Liver (tissue), 9 donors: Measurements from ENCODE around the gene LEMD2. TPM values are rescaled to one million over a fixed set of nuclear protein-coding genes. Genes with fewer than 3 reads are reported as not detected.

Source experiments
- DNase-seq: peaks from one replicate; pipeline ENCODE4 v3.0.0-alpha.2; 2017; ENCODE audit warnings: low spot score
- H3K27ac ChIP-seq, 2 donors: one replicate each; pipeline ENCODE4 v1.7.0; 2013; ENCODE audit warnings: inconsistent platforms in 2 of 2, low read length in 2 of 2, control low read depth in 1 of 2, low read depth in 1 of 2, mild to moderate bottlenecking in 1 of 2
- H3K27me3 ChIP-seq, 4 donors: one replicate each; pipeline versions ENCODE4 v1.6.1 to v1.7.0; 2013; ENCODE audit warnings: low read length in 3 of 4, inconsistent platforms in 1 of 4, mild to moderate bottlenecking in 1 of 4, moderate library complexity in 1 of 4; ENCODE audit not compliant: control insufficient read depth in 4 of 4, insufficient read depth in 4 of 4
- H3K36me3 ChIP-seq, 4 donors: one replicate each; pipeline versions ENCODE4 v1.6.1 to v1.7.0; 2013; ENCODE audit warnings: low read length in 3 of 4, mild to moderate bottlenecking in 3 of 4, low read depth in 1 of 4, moderate library complexity in 1 of 4; ENCODE audit not compliant: control insufficient read depth in 4 of 4, insufficient read depth in 3 of 4
- H3K4me1 ChIP-seq, 4 donors: one replicate each; pipeline versions ENCODE4 v1.6.1 to v1.7.0; 2013; ENCODE audit warnings: low read length in 3 of 4, mild to moderate bottlenecking in 3 of 4, moderate library complexity in 1 of 4; ENCODE audit not compliant: control insufficient read depth in 4 of 4, insufficient read depth in 4 of 4
- H3K4me3 ChIP-seq, 3 donors: one replicate each; pipeline versions ENCODE4 v1.6.1 to v1.7.0; 2013; ENCODE audit warnings: low read length in 3 of 3, control low read depth in 1 of 3, low read depth in 1 of 3, mild to moderate bottlenecking in 1 of 3
- H3K9ac ChIP-seq, 2 donors: one replicate each; pipeline ENCODE4 v1.7.0; 2013; ENCODE audit warnings: low read length in 2 of 2, mild to moderate bottlenecking in 2 of 2, moderate library complexity in 2 of 2, control low read depth in 1 of 2, low read depth in 1 of 2
- H3K9me3 ChIP-seq, 4 donors: one replicate each; pipeline versions ENCODE4 v1.6.1 to v1.7.0; 2013; ENCODE audit warnings: low read length in 3 of 4; ENCODE audit not compliant: control insufficient read depth in 4 of 4
- FOXA1 ChIP-seq: IDR thresholded peaks from 2 replicates; pipeline ENCODE4 v1.6.1; 2016; ENCODE audit warnings: antibody characterized with exemption
- FOXA2 ChIP-seq: IDR thresholded peaks from 2 replicates; pipeline ENCODE4 v1.6.1; 2016; ENCODE audit warnings: antibody characterized with exemption
- GABPA ChIP-seq, 2 donors: IDR thresholded peaks in 1 of 2; conservative IDR thresholded peaks in 1 of 2; 2 replicates each; pipeline ENCODE4 v1.6.1; 2016; ENCODE audit warnings: antibody characterized with exemption in 2 of 2, mild to moderate bottlenecking in 1 of 2, moderate library complexity in 1 of 2
- HNF4A ChIP-seq, 2 donors: conservative IDR thresholded peaks; 2 replicates each; pipeline ENCODE4 v1.6.1; 2016; ENCODE audit warnings: antibody characterized with exemption in 2 of 2, mild to moderate bottlenecking in 2 of 2
- JUND ChIP-seq, 2 donors: IDR thresholded peaks; 2 replicates each; pipeline ENCODE4 v1.6.1; 2016; ENCODE audit warnings: antibody characterized with exemption in 2 of 2
- NR2F2 ChIP-seq: IDR thresholded peaks from 2 replicates; pipeline ENCODE4 v1.6.1; 2016; ENCODE audit warnings: antibody characterized with exemption
- RAD21 ChIP-seq, 2 donors: IDR thresholded peaks; 2 replicates each; pipeline ENCODE4 v1.6.1; 2016; ENCODE audit warnings: antibody characterized with exemption in 2 of 2, mild to moderate bottlenecking in 2 of 2
- RXRA ChIP-seq, 2 donors: IDR thresholded peaks; 2 replicates each; pipeline ENCODE4 v1.6.1; 2017 to 2018; ENCODE audit warnings: antibody characterized with exemption in 2 of 2, mild to moderate bottlenecking in 1 of 2
- SP1 ChIP-seq: IDR thresholded peaks from 2 replicates; pipeline ENCODE4 v1.6.1; 2018; ENCODE audit warnings: antibody characterized with exemption, mild to moderate bottlenecking
- TAF1 ChIP-seq: conservative IDR thresholded peaks from 2 replicates; pipeline ENCODE4 v1.6.1; 2016; ENCODE audit warnings: antibody characterized with exemption, mild to moderate bottlenecking
- YY1 ChIP-seq: IDR thresholded peaks from 2 replicates; pipeline ENCODE4 v1.6.1; 2016; ENCODE audit warnings: antibody characterized with exemption, mild to moderate bottlenecking
- WGBS: extraction: QIAGEN DNeasy Blood & Tissue Kit; methylation state at CpG from one replicate; pipeline ENCODE4 v1.1.7; 2013; 5-methylcytosine and 5-hydroxymethylcytosine counted together
- polyA plus RNA-seq, 2 donors: library from polyadenylated mRNA; stranded (reverse) in 1 of 2; unstranded in 1 of 2; fragments of 200-250 nt in 1 of 2; fragments of >200 nt in 1 of 2; fragmentation: Nextera tagmentation in 1 of 2; extraction: Ambion mirVana in 1 of 2; gene quantifications; one replicate each; pipeline versions ENCODE4 v1.2.1 to v1.2.3, GENCODE V29; 2013 to 2015
- total RNA-seq, 2 donors: library from RNA; depleted of rRNA; stranded (reverse); fragments of >200 nt; gene quantifications; one replicate each; pipeline ENCODE4 v1.2.3, GENCODE V29; 2014
- TF ChIP-seq, protein P1 (sequence below): IDR thresholded peaks from 2 replicates; pipeline ENCODE4 v1.6.1; 2016; ENCODE audit warnings: antibody characterized with exemption, mild to moderate bottlenecking
- TF ChIP-seq, protein P2 (sequence below): fragments of 150-350 bp; IDR thresholded peaks from 2 replicates; pipeline ENCODE4 v1.5.1; 2017; ENCODE audit warnings: improper control_type of control experiment, low read depth, low read length; ENCODE audit not compliant: missing input control
- TF ChIP-seq, protein P3 (sequence below): IDR thresholded peaks from 2 replicates; pipeline ENCODE4 v1.6.1; 2016; ENCODE audit warnings: antibody characterized with exemption
- TF ChIP-seq, protein P4 (sequence below): IDR thresholded peaks from 2 replicates; pipeline ENCODE4 v1.6.1; 2016; ENCODE audit warnings: antibody characterized with exemption
- donor health status: healthy.
- donor health status: healthy.
- donor health status: healthy.
- donor health status: healthy.
- donor health status: healthy.

The LEMD2 gene
- total and polyA plus RNA-seq, 4 donors, result 6.5 to 23.1 (median 16.6) TPM

DNA sequence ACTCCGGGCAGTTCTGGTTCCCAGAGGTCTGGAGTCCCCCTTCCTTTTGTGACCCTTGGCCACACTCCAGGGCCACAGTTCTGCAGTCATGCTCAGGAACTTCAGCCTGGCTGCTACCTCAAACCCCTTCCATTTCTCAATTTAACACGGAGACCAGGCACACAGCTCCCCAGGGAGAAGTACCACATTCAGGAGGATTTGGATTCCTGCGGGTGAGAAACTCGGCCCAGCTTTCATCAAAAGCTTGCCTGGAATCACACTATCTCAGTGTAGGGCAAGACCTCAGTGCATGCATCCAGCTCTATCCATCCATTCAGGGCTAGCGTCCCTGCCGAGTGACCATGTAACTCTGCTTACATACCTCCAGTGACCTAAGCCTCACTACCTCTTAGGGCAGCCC, 25.4 kb downstream of the LEMD2 start:
- no peaks in the 10 kb centered on the region for H3K36me3 ChIP-seq
- WGBS, result 58% methylated on average over 6 of the region's 6 CpGs
- no peak overlapping the region for H3K4me3 ChIP-seq
- peaks cover 8 to 34% (median 23%) of the 10 kb centered on the region in 4 donors for H3K4me1 ChIP-seq
- DNase-seq, result no peak
- no peaks in the 10 kb centered on the region for H3K27me3 ChIP-seq
- TF ChIP-seq YY1 (no peak), RAD21 (IDR thresholded peaks at IDR 0.05) (no peak)
- H3K9ac ChIP-seq, result no peak overlapping the region
- H3K9me3 ChIP-seq, result no peaks in the 10 kb centered on the region
- H3K27ac ChIP-seq, result no peak overlapping the region

DNA sequence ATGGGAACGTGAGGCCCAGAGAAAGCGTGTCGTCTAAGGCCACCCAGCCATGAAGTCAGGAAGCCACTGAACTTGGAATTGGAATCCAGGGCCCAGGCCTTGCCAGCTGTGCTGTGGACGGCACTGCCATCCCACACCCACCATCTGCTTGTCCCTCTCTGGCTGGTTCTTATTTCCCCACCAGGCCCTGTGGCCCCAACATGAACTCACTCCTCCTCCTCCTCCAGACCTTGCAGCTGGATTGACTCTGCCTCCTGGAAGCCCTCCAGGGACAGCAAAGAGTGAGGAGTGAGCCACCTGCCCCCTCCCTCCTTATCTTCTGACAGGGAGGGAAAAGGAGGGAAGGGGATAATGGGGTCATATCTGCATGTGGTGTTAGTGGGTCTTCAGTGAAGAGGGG, 26.2 kb downstream of the LEMD2 start:
- Histone ChIP-seq H3K27ac (no peak overlapping the region), H3K4me1 (peaks cover 8 to 34% (median 23%) of the 10 kb centered on the region in 4 donors), H3K27me3 (no peaks in the 10 kb centered on the region), H3K9me3 (no peaks in the 10 kb centered on the region), H3K9ac (no peak overlapping the region), H3K4me3 (no peak overlapping the region), H3K36me3 (no peaks in the 10 kb centered on the region)
- WGBS, result 73% methylated on average over 4 of the region's 4 CpGs
- TF ChIP-seq HNF4A (conservative IDR thresholded peaks at IDR 0.05) (no peak), RAD21 (IDR thresholded peaks at IDR 0.05) (no peak), FOXA2 (no peak), SP1 (no peak), GABPA (IDR thresholded peaks at IDR 0.05 in 1 of 2, conservative IDR thresholded peaks at IDR 0.05 in 1 of 2) (no peak), TAF1 (no peak)
- TF ChIP-seq, protein P1, sequence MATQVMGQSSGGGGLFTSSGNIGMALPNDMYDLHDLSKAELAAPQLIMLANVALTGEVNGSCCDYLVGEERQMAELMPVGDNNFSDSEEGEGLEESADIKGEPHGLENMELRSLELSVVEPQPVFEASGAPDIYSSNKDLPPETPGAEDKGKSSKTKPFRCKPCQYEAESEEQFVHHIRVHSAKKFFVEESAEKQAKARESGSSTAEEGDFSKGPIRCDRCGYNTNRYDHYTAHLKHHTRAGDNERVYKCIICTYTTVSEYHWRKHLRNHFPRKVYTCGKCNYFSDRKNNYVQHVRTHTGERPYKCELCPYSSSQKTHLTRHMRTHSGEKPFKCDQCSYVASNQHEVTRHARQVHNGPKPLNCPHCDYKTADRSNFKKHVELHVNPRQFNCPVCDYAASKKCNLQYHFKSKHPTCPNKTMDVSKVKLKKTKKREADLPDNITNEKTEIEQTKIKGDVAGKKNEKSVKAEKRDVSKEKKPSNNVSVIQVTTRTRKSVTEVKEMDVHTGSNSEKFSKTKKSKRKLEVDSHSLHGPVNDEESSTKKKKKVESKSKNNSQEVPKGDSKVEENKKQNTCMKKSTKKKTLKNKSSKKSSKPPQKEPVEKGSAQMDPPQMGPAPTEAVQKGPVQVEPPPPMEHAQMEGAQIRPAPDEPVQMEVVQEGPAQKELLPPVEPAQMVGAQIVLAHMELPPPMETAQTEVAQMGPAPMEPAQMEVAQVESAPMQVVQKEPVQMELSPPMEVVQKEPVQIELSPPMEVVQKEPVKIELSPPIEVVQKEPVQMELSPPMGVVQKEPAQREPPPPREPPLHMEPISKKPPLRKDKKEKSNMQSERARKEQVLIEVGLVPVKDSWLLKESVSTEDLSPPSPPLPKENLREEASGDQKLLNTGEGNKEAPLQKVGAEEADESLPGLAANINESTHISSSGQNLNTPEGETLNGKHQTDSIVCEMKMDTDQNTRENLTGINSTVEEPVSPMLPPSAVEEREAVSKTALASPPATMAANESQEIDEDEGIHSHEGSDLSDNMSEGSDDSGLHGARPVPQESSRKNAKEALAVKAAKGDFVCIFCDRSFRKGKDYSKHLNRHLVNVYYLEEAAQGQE, result no peak
- TF ChIP-seq, protein P2, sequence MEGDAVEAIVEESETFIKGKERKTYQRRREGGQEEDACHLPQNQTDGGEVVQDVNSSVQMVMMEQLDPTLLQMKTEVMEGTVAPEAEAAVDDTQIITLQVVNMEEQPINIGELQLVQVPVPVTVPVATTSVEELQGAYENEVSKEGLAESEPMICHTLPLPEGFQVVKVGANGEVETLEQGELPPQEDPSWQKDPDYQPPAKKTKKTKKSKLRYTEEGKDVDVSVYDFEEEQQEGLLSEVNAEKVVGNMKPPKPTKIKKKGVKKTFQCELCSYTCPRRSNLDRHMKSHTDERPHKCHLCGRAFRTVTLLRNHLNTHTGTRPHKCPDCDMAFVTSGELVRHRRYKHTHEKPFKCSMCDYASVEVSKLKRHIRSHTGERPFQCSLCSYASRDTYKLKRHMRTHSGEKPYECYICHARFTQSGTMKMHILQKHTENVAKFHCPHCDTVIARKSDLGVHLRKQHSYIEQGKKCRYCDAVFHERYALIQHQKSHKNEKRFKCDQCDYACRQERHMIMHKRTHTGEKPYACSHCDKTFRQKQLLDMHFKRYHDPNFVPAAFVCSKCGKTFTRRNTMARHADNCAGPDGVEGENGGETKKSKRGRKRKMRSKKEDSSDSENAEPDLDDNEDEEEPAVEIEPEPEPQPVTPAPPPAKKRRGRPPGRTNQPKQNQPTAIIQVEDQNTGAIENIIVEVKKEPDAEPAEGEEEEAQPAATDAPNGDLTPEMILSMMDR, result no peak
- TF ChIP-seq, protein P3, sequence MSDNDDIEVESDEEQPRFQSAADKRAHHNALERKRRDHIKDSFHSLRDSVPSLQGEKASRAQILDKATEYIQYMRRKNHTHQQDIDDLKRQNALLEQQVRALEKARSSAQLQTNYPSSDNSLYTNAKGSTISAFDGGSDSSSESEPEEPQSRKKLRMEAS, result no peak
- no peak for DNase-seq

DNA sequence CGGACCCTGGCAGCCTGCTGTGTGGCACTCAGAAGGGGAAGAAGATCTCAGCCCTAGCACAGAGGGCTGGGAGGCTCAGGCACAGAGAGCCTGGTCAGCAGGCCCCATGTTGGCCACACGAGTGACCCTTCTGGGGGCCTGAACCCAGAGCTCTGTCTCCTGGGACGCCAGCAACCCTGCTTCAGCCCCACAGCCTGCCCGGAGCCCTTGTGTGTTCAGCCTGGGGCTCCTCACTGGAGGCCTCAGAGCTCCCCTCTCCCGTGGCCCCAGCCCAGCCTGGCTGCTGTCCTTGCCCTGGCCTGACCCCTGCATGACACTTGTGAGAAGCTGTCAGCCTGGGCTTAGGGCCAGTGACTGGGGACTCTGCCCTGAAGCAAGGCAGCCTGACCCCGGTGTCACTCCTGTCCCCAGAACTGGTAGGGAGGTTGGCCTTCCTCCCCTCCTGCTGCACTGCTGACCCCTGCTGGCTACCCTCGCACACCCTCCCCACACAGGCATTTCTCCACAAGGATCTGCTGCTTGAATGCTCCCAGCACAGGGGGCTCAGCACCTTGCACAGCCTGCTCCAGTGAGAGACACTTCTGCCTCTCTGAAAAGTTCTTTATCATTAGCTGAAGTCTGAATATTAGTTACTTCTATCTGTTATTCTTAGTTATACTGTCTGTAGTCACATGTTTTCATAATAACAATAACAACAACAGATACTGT, 26.9 kb downstream of the LEMD2 start:
- Histone ChIP-seq H3K9ac (no peak overlapping the region), H3K9me3 (no peaks in the 10 kb centered on the region)
- peak; percentile 39 for TF ChIP-seq YY1
- no peak for TF ChIP-seq TAF1
- no peak for TF ChIP-seq FOXA2
- peak; percentile 98 to 99 for TF ChIP-seq RXRA (IDR thresholded peaks at IDR 0.05)
- no peak for TF ChIP-seq GABPA (IDR thresholded peaks at IDR 0.05 in 1 of 2, conservative IDR thresholded peaks at IDR 0.05 in 1 of 2)
- TF ChIP-seq, protein P3, result no peak
- TF ChIP-seq, protein P2, result peak; percentile 89
- peak; percentile 98 for TF ChIP-seq RAD21 (IDR thresholded peaks at IDR 0.05)
- TF ChIP-seq SP1, result peak; percentile 86
- TF ChIP-seq, protein P4, sequence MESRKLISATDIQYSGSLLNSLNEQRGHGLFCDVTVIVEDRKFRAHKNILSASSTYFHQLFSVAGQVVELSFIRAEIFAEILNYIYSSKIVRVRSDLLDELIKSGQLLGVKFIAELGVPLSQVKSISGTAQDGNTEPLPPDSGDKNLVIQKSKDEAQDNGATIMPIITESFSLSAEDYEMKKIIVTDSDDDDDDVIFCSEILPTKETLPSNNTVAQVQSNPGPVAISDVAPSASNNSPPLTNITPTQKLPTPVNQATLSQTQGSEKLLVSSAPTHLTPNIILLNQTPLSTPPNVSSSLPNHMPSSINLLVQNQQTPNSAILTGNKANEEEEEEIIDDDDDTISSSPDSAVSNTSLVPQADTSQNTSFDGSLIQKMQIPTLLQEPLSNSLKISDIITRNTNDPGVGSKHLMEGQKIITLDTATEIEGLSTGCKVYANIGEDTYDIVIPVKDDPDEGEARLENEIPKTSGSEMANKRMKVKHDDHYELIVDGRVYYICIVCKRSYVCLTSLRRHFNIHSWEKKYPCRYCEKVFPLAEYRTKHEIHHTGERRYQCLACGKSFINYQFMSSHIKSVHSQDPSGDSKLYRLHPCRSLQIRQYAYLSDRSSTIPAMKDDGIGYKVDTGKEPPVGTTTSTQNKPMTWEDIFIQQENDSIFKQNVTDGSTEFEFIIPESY, result no peak
- TF ChIP-seq NR2F2, result peak; percentile 99
- no peak for TF ChIP-seq FOXA1
- TF ChIP-seq JUND (IDR thresholded peaks at IDR 0.05), result peak in 1 of 2 donors; percentile 84

More for the DNA sequence above, 26.9 kb downstream of the LEMD2 start:
- Histone ChIP-seq H3K4me3 (no peak overlapping the region), H3K36me3 (no peaks in the 10 kb centered on the region), H3K27me3 (no peaks in the 10 kb centered on the region), H3K4me1 (peaks cover 8 to 34% (median 23%) of the 10 kb centered on the region in 4 donors), H3K27ac (peak overlapping the region; percentile 30 to 57)
- WGBS, result 27% methylated on average over 7 of the region's 7 CpGs
- DNase-seq, result peak; percentile 80
